ENCODE results near the gene AIRE.
A peak's percentile ranks its signal among the peaks of the same experiment; 100 is the strongest.

- peak; percentile 61 for TF ChIP-seq CTCF (IDR thresholded peaks at IDR 0.05)
- TF ChIP-seq EZH2 (IDR thresholded peaks at IDR 0.05), result no peak
- TF ChIP-seq EZH2phosphoT487 (IDR thresholded peaks at IDR 0.05), result no peak
These were observed 19.2 kb downstream of the AIRE start for GRCh38 chr21:44304877-44305293.
